HG02571 (cell line): ENCODE results near the gene DSCAM.
"Not testable (repeated sequence)": the region's sequence is repeated elsewhere in the genome, so short reads cannot be mapped to it uniquely, and the experiment has no call there.

ENCODE experiments used
- ATAC-seq: cut with Tn5 transposase; IDR thresholded peaks from one replicate; pipeline ENCODE4 v1.9.1; 2021; ENCODE audit warnings: mild to moderate bottlenecking, moderate library complexity; ENCODE audit not compliant: unreplicated experiment

The DSCAM gene

DNA sequence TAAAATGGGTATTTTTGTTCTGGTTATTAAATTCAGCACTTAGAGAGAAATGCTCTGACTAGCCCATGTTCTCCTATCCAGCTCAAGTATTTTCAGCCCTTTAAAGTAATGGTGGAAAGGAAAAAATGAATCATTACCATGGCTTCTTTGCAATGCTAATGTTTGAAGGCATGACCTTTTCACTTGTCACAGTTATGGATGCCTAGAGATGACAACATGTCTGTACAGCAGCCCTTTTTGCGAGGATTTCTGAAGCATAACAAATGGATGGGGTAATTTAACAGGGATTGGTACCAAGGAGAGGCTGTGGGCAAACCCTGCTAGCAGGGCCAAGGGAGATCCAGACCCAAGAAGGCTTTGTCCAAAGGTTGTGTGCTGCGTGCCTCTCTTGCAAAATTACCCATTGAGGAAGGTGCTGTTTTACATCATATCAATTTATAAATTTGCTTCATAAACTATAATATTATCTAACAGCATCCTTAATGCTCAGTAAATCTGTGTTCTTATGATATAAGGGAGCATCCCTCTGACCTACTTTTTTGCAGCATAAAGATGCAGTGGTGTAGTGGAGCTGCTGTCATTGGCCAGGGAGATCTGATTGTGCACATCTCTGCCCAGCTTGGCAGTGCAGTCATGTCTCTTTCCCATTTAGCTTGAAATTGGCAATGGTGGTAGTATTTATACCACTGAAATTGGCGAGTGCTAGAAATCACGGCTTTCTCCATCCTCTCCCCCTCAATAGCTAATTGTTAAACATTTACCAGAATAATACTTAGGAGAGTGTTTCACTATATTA is 652.6 kb downstream of the DSCAM start:
- ATAC-seq: no peak

DNA sequence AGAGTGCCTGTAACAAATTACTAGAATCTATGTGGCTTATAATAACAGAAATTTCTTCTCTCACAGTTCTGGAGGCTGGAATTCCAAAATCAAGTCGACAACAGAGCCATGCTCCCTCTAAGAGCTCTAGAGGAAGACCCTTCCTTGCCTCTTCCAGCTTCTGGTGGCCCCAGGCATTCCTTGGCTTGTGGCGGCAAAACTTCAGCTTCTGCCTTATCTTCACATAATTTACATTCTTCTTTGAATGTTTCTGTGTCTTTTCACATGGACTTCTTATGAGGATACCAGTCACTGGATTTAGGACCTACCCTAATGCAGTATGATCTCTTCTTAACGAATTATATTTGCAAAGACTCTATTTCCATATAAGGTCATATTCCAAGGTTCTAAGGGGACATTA is 655.3 kb downstream of the DSCAM start:
- ATAC-seq: no peak

DNA sequence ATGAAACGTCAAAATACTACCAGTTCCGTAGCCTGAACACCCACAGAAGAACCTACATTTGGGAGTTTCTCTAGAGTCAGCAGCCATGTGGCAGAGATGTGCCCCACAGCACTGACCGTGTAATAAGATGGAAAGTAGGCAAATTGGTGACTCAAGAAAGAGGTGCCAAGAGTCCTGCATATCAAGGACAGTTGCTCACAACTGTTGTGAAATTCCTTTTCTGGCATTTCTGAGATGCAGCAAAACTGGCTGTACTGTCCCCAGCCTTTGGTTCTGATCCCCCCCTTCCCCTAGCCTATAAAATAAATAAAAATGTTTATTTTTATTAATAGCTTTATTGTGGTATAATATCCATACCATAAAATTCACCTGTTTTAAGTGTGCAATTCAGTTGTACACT is 655.8 kb downstream of the DSCAM start:
- no peak for ATAC-seq

DNA sequence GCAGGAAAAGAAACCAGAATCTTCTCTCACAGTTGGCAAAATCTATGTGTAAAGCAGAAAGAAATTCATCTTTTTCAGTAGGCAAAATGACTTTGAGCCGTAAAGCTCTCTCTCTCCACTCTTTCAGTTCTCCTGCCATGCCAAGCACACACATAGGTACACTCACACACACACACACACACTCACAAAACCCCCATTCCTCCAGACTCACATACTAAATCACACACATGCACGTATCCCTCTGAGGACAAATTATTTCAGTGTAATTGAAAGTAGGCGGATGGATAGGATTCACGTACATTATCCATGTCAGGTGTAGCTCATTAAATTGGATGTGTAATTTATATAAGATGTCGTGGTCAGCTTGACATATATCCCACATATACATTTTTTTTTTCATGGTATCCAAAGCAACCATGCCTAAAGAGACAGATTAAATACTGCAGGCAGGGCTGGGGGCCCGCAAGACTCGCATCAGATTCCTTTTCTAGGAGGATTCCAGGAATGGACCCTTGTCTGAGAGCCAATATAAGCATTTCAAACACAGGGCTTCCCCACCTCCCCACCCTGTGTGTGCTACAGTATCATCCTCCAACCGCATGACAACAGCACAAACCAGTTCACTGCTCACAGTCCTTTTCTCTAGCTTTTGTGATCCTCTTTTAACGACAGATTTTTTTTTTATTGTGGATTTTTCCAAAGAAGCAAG is 658.9 kb downstream of the DSCAM start:
- ATAC-seq: no peak

DNA sequence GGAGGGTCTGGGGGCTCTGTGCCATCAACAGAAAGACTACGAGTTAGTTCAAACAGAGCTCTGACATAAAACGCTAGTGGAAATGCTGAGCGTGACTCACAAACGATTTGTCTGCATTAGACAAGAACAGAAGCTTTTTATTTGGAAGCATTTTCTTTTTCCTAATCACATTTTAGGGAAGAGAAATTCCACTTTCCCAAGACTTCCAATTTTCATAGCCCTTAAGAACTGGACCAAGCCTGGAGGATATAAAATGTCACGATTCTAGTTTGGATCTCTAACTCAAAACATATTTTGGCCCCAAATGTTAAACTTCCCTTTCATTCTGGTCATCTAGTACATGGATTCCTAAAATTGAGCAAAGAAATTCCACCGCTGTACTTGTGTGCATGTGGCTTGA is 659.7 kb downstream of the DSCAM start:
- no peak for ATAC-seq

DNA sequence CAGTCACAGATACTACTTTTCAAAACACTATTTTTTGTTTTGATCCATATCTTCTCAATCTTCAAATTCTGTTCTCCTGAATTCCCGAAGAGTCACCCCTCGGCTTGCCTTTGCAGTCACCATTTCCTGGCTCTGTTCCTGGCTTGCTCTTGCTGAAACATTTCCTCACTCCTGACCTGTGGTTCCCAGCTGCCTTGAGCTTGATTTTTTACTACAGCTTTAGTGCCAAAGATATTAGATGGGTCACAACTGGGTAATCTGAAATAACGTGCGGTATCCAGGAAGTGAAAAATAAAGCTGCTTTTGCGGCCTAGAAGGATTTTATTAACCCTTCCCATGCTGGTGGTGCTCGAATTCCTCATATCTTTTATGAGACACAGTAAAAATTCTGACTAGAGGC is 660.9 kb downstream of the DSCAM start:
- ATAC-seq: no peak

DNA sequence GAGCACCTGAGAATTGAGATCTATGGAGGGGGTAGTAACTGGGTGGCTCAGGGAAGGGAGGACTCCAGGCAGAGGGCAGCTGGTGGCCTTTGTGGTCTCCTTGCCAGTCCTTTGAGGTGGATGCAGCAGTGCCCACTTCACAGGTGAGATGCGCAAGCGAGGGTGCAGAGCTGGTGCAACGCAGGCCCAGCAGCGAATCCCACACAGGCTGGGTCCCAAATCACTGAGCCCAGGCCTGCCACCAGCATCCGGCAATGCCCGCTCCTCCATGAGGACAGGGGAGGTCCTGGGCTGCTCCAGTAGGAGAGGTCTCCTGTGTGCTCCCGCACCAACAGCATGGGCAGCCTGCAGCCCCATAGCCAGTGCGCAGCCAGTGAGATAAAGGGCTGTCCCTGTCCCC is 661.8 kb downstream of the DSCAM start:
- ATAC-seq: no peak

DNA sequence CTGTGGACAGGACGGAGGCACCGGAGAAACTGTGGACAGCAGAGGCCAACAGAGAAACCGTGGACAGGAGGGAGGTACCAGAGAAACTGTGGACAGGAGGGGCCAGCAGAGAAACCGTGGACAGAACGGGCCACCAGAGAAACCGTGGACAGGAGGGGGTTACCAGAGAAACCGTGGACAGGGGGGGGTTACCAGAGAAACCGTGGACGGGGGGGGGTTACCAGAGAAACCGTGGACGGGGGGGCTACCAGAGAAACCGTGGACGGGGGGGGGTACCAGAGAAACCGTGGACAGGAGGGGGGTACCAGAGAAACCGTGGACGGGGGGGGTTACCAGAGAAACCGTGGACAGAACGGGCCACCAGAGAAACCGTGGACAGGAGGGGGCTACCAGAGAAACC is 664.5 kb downstream of the DSCAM start:
- ATAC-seq: not testable (repeated sequence)

DNA sequence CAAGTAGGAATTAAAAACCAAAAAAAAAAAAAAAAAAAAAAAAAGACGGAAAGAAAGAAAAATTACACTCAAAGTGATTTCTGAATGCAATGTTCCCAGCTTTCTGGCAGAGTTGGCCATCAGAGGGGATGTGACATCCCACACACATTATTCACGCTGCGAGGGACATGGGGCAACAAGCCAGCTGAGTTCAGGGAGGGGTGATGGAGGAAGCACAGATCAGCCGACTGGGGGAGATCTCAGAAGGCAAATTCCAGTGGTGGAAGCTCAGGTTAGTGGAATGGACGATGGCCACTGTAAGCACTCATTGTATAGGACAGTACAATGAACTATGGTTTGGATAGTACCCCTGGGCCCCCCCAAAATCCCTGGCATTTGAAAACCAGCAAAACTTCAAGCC is 667.8 kb downstream of the DSCAM start:
- no peak for ATAC-seq

DNA sequence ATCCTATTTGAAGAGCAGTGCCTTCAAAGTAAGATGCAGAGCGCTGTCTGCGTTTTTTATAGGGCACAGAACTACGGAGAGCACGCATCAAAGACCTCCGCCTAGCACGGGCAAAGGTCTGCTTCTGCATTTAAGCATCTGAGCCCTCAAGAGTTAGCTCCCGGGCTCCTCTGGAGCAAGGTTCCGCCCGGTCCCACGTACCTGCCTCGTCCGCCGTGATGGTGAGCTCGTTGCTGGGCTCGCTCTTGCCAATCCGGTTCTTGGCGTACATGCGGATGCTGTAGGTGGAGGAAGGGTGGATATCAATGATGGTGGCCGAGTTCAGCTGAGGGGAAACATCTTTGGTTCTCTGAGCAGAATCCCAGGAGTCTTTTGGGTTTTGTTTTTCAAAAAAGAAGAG is 668.2 kb downstream of the DSCAM start:
- ATAC-seq: no peak

DNA sequence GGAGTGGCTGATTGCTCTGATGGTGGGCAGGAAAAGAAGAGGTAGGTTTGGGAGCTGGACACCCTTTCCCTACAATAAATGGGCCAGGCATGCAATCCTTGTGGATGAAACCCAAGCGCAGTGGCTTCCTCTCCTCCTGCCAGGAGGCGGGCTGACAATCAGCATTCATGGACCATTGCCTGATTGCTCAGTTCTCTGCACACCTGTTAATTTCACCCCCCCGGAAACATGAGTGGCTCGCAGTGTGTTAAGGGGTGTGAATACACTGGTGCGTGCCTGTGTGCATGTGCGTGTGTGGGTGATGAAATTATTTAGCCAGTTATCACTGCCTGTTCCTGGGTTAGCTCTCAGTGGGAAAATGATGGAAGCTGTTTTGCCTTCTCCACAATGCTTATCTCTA is 669.0 kb downstream of the DSCAM start:
- no peak for ATAC-seq

DNA sequence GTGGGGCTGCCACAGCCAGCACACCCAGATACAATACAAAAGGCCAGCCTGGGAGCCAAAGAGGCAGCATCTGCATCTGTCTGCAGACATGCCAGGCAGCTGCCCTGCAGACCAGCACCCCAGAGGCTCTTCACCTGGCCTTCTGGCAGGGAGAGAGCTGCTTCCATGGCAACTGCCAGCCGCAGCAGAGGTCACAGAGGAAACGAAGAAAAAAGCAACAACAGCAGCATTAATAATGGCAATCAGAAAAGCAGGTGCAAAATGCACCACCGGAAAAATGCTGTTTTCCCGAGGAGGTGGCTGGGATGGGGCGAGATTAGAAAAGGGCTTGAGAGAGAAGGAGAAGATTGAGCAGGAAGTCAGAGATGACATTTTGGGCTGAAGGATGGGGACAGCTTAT is 670.2 kb downstream of the DSCAM start:
- no peak for ATAC-seq

DNA sequence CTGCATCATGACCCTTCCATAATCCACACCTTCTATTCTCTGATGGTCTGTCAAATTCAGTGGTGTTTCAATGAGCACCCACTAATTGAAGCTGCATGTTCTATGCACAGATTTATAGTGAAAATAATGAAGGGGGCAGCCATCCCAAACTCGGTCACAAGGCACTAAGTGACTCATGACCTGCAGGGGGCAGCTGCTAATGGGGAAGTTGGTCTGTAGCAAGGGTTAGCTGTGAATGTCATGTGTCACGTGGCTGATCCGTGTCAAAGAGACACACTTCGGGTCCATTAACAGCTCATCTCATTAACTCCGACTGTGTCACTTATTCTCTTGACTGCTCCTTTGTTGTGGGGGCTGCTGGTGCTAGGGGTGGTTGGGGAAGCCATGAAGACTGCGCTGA is 673.1 kb downstream of the DSCAM start:
- ATAC-seq: no peak

DNA sequence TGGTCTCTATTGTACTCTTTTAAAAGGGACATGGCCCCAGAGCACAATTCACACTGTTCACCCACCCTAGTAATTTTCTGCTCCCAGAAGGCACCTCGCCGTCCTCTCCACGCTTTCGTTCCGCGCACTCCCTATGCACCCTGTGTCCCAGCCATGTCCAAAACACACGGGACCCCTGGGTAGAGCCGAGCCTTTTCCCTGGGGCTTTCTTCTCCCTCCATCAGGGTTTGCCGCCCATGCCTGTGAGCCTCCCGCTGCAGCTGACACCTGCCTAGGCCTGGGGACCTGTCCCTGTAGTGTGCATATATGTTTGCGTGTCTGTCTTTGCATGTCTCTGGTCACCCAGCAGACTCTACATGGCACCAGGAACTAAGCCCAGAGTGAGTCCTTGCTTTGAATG is 677.0 kb downstream of the DSCAM start:
- ATAC-seq: no peak

DNA sequence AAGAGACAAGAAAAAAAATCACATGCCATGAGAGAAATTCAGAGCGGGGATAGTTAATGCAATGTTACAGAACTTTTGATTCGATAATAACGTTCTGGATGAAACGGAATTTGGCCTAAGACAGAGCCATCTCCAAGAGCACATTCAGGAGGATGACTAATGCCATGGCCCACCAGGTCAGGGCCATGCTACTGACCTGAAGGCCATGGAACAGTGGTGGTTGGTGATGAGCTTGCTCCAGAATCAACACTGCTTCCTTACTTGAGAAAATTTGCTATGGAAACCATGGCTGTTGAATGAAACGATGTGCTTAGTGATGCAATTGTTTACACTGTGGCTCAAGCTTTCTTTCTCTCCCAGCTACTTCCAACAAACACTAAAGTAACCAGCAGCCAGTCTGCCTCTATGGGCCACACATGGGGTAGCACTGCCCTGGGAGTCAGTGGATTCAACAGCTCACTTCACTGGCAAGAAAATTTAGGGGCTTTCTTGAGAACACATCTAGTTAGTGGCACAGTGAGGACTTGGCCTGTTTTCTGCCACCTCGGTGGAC is 680.6 kb downstream of the DSCAM start:
- ATAC-seq: no peak

DNA sequence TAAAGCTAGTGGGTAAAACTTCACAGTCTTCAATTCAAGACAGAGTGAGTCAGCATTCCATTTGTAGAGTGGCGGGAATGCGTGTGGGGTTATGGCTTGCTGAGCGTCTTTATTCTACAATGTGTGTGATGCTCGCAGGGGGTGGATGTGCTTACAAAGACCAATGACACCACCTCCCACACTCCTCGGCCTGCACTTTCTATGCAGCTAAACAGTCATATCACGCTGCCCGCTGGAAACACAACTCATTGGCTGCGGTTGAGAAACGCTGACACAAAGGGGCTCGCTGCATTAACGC is 681.2 kb downstream of the DSCAM start:
- ATAC-seq: no peak

DNA sequence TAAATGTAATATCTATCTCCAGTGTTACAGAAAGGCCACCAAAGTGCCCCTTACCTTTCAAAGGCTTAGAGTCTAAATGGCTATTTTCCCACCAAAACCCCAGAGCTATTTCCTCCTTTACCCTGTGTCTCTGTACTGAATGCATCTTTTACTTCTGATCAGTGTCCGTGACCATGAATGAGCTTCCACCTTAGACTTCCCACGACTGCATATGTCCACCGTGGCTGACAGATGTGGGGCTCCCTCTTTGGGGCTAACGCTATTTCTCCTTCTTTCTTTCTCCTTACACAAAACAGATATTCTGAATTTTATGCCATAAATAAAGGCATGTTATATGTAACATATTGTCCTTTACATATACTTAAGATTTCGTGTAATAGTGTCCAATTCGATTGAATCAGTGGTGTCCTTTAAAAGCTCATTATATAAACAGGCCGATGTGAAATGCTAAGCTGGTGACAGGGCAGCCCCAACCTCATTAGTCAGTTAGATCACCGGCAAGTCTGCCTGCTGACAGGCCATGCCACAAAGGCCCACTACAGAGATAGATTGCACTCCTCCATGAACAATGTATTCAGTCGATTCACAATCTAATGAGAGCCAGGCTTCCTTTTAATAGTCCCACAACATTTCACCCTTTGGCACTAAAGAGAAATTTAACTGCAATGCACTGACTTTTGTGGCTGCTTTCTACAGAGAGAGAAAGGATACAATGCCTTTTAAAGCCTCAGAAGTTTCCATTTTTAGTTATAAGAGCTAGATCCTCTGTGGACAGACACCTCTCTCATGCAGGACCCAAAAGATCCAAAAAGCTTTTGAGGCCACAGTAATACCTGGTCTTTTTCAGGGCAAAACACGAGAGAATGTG is 681.8 kb downstream of the DSCAM start:
- ATAC-seq: no peak

DNA sequence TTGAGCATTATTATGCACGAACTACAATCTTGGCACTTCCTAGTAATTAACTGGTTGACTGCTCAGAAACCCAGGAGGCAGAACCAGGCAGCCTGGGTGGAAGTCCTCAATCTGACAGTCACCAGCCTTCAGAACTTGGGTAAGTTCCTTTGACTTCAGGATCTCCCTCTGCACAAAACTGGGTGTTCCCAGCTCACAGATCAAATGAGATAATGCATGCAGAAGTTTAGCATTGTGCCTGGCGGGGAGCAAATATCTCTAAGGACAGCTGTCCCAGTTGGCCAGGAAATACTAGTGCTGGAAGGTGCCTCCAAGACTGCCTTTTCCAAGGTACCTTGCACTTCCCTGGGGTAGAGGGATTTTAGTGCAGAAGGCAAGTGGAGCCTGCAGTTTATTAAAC is 684.9 kb downstream of the DSCAM start:
- no peak for ATAC-seq

DNA sequence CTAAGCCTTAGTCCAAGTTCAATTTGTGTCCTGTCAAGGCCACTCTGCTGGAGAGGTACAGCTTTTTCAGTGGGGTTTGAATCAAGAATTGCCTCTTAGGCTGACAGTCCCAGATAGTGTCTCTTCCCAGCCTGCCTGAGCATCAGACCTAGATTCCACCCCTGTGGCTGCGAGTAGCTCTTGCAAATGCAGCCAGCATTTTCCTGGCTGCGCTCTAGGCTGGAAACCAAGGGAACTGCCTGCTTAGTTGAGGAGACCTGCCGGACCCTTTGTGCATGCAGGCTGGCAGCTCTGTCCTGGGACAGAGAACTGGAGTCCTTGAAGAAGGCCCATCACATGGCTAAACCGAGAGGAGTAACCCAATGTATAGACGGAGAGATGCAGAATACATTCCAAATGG is 686.0 kb downstream of the DSCAM start:
- ATAC-seq: no peak

DNA sequence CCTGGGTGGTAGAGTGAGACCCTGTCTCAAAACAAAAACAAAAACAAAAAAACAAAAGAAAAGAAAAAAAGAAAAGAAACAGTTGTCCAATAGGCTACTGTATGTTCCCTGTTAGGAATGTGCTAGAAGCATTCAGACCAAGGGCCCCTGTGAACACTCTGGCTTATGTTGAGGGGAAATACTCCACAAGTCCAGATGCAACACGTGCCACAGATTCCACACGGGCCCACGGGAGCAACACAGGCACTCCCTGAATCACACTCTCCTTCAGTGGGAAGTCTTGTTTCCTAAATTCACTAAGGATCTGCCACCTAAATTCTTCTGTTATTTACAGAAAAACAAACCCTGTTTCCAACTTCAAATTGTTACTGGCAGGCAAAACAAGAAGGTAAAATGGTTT is 688.6 kb downstream of the DSCAM start:
- no peak for ATAC-seq

DNA sequence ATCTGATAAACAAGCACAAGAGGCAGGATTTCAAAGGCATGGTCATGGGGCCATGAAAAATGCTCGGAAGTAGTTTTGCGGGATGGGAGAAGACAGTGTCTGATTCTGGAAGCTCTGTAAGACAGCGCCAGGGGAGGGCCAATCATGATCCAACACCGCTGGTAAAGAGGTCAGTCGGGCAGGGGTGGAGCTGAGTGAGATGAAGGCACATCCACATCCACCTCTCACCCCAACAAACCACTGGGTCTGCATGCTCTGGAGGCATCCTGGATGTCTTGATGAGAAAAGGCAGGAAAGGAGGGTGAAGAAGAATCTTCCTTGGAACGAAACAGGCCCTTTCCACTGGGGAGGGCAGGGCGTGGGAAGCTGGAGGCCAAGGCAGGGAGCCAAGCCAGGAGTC is 691.4 kb downstream of the DSCAM start:
- no peak for ATAC-seq

DNA sequence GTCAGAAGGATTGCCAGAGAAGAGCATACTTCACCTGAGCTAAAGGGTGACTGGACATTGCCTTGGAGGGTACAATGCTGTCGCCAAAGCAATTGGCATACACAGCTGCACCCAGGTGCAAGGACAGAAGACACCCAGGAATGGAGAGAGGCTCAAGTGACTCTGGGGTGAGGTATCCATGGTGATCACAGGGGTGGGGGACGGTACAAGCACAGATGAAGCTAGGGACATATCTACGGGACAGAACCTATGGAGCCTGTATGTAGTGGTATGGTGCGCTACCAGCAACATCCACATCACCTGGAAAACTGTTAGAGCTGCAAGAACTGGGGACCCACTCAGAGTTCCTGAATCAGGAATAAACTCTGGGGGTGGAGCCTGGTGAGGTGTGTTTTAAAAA is 693.6 kb downstream of the DSCAM start:
- no peak for ATAC-seq
